ENCODE measurements around the gene PLA2G2D.

PLA2G2D gene

DNA sequence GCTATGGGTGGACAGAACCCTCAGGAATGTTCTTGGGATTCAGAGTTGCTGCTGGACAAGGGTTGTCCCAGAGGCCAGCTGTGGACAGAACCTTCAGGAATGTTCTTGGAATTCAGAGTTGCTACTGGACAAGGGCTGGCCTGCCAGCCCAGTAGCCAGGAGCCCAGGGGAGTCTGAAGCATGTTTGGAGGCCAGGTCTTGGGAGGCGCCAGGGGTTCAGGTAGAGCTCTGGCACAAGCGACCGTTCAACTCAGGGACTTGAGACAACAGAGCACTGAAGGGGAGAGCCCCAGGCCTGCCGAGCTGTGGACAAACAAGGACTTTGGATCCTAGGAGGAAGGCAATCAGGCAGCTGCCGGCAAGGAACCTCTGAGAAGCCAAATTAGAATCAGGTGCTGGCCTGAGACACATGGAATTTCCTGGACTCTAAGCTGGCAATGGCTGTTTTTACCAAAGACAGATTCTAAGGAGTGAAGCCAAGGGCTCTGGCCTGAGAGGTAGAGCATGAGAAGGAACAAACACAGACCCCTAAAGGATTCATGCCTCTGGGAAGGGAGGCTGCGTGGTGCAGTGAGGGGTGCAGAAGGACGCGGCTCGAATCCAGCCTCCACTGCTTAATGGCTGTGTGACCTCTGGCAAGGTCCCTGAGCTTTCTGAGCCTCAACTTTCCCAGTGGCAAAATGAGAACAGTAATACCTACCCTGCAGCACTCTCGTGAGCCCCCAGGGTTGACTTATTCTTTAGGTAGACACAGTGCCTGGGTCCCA lies 36.0 kb downstream of the PLA2G2D start:
- no peak for DNase-seq

DNA sequence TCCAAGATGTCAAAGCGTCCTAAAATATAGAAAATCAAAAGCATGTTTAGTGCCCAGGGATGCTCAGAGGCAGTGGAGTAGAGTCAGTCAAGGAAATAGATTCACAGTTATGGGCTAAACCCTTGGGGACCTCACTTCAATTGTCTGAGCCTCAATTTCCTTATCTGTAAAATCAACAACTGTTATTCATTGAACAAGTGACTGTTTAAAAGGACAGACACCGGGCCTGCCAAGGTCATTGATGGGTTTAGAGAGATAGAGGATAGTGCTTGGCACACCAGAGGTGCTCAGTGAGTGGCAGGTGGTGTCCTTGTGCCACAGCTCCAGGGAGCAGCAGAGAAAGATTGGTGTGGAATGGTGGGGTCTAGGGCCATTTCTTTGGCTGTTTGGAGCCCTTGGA lies 36.6 kb downstream of the PLA2G2D start:
- no peak for DNase-seq

DNA sequence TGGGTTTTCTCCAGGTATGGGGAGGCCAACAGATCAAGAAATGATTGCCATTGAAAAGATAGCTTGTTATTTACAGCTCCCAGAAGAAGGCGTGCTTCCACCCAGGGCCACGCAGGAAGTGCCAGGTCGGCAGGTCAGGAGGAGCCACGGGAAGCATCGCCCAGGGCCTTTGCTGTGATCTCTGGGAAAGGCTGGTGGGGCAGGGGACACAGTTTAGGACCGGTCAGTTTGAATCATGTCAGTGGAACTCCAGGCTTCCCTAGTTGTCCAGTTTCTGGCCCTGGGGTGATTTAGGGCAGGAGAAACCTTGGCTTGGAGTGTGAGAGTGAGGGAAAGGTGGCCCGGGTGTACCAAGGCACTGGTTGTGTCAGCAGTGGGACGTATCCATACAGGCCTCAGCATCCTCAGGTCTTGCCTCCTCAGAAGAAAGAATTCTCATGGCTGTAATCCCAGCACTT lies 38.0 kb downstream of the PLA2G2D start:
- DNase-seq = no peak

DNA sequence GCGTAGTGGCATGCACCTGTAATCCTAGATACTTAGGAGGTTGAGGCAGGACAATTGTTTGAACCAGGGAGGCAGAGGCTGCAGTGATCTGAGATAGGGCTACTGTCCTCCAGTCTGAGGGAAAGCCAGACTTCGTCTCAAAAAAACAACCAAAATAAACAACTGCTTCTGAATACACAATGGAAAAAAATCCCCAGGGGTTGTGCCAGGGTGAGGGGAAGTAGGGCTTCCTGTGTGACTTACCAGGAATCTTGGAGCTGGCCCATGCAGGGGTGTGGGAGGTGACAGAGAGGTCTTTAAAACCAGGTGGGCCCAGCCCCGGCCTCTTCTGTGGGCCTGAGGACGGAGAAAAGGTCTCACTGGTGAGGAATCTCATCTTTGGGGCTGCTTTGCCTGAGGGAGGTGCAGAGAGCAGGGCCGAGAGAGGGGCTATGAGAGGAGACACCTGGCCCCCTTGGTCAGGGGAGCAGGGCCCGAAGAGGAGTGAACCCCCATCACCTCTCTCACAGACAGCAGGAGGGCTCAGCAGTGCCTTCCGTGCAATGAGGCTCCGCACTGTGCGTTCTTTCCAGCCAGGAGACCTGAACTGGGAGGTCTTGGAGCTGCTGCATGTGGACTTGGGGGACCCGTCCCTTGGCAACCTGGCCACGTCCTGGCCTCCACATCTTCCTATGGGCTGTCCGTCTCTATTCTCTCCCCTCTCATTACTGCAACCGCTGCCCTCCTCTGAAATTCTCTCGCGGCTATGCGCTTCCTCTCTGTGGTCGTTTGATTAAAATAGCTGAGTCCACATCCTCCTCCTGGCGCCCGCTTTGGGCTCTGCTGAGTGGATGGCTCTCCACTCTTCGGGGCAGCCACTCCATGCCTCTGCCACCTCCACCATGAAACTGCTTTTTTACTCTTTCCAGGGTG lies 38.6 kb downstream of the PLA2G2D start:
- DNase-seq = no peak

GRCh38 chr1:20079661-20080305 lies 39.6 kb downstream of the PLA2G2D start:
- no peak for DNase-seq

DNA sequence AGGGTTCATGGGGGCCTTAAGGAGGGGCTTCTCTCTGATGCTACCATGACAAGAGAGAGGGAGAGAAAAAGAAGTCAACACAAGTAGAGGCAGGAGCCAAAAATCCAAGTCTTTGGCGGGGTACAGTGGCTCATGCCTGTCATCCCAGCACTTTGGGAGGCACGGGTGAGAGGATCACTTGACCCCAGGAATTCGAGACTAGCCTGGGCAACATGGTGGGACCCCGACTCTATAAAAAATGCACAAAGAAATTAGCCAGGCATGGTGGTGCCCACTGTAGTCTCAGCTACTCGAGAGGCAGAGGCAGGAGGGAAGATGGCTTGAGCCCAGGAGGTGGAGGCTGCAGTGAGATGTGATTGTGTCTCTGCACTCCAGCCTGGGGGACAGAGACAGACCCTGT lies 40.6 kb downstream of the PLA2G2D start:
- DNase-seq = no peak

- no peak for DNase-seq
Measured at GRCh38 chr1:20078171-20078651, 41.1 kb downstream of the PLA2G2D start.

DNA sequence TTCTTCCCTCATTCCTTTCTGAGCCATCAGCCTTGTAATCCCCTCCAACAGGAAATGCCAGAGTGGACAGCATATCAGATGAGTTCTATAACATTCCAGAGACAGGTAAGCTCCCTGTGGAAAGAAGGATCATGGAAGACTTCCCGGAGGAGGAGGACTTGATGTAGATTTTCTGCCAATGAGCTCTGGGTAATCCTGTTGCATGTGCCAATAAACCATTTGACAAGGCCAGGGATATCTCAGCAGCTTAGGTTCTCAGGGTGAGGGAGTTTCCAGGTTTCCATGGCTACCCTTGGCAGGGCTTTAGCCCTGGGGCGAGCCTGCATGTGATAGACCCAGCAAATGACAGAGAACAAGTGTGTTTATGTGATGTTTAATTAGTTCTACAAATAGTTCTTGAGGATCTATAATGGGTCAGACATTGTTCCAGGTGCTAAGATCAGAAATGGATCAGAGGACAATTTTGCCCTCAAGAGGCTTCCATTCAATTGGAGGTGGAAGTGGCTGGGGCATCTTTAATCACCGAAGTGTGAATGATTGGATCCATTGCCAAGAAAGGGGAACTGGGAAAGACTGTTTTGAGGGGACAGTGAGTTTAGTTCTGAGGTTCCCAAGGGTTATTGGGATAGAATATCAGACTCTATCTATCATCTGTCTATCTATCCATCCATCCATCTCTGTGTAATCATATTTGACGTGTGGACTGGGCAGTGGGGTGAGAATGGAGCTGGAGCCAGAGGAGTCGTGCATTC lies 42.5 kb downstream of the PLA2G2D start:
- DNase-seq = no peak

- DNase-seq = no peak
Measured at GRCh38 chr1:20076223-20076622, 43.1 kb downstream of the PLA2G2D start.

DNA sequence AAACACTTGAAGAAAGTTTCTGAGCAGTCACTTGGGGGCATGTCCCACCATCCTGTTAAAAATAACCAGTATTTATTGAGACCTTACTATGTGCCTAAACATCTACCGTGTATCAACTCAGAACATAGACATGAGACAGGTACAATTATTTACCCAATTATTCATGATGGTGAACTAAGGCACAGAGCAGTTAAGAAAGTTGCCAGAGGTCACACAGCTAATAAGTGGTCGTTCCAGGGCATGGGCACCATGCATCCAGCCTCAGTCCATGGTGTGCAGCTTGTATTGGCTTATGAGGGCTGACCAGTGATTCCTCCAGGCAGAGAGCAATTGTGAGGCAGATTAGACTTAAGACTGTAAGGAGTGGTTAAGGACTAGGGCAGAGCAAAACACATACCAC lies 44.0 kb downstream of the PLA2G2D start:
- DNase-seq = no peak

GRCh38 chr1:20074725-20075171 lies 44.6 kb downstream of the PLA2G2D start:
- no peak for DNase-seq

DNA sequence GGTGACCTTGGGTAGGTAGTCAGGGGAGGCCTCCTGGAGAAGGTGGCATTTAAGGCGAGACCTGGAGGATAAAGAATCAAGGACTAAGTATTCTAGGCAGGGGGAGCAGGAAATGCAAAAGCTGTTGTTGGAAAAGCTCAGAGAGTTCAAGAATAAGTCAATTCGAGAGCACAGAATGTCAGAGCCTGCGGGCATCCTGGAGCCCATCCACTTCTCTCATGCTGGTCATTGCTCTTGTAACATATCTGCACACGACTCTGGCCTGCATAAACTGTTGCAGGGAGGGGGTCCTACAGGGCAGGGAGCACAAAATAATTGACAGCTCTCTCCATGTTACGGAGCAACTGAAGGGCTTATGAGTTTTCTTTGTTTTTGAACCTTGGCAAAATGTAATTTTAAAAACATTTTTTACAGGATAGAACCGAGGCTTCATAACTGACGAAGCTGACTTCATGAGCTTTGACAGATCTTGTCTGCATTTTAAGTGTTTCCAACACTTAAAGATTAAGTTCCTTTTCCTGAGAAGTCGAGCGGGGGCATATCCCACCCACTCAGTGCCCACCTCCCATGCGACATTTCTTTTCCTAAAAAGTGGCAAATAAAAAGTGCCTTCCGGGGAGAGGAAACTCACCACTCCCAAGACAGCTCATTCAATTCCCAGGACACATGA lies 45.1 kb downstream of the PLA2G2D start:
- DNase-seq = no peak

- DNase-seq = no peak
Measured at GRCh38 chr1:20073256-20073655, 46.1 kb downstream of the PLA2G2D start.

- DNase-seq = no peak
Measured at GRCh38 chr1:20072771-20073170, 46.6 kb downstream of the PLA2G2D start.

DNA sequence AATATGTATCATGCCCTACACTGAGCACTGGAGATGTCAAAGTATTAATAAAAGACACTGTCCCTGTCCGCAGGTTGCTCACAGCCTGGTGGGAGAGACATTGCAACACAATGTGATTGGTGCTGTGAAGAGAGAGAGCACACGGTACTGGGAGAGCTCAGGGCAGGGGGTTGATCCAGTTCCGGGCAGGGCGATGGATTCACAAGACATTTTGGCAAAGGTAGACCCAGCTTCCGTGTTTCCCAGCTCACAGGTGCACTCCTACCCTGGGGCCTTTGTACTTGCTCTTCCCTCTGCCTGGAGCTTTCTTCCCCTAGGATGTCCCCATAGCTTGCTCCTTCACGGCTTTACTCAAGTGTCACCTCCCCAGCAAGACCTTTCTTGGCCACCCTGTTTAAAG lies 47.9 kb downstream of the PLA2G2D start:
- DNase-seq = no peak

- no peak for DNase-seq
Measured at GRCh38 chr1:20070357-20070756, 49.0 kb downstream of the PLA2G2D start.

DNA sequence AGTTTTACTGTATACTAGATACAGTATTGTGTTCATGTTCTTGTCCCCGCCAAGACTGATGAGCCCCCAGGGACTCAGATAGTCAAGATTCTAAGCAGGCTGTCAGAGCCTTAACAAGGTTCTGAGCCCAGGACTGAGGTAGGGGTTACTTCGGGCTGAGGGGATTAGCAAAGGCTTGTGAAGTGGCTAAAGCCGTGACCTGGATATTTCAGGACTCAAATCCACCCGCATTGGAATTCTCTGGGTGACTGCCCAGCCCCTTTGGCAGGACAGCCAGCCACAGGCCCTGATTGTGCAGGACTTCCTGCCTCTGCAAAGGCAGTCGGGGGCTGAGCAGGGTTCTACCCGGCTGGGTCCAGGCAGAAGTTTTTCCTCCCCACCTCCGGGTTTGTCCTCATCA lies 49.5 kb downstream of the PLA2G2D start, which contains the start of gene PLA2G5:
TSS of gene PLA2G5 (plus strand) at position 321 of the 400 bp plus-strand sequence. CDS start 14,637 bp downstream, outside the sequence.
- DNase-seq = no peak

DNA sequence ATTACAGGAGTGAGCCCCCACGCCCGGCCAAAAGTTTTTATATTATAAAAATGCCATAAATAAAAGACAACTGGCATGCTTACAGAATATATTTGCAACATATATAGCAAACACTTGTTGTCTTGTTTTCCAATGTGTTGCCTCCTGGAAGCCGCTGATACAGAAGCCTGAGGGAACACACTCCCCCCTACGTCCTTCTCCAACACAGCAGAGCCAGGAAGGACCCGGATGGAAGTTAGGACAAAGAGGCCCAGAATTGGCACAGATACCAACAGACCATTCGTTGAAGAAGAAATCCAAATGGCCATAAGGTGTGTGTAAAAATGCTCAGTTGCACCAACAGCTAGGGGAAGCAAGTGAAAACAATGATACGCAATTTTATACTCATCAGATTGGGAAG lies 50.6 kb downstream of the PLA2G2D start:
- DNase-seq = no peak

GRCh38 chr1:20063861-20064292 lies 55.5 kb downstream of the PLA2G2D start:
- no peak for DNase-seq

All from NCI-H187 (cell line).